Measurements from ENCODE around the gene PLCB3.

PLCB3 gene

GRCh38 chr11:64268025-64268892, 16.9 kb downstream of the PLCB3 start:
- no peak for DNase-seq

GRCh38 chr11:64268893-64269539, 17.7 kb downstream of the PLCB3 start:
- DNase-seq = no peak

GRCh38 chr11:64269540-64270220, 18.4 kb downstream of the PLCB3 start:
- peak; percentile 99 for DNase-seq

GRCh38 chr11:64275031-64275800, 23.9 kb downstream of the PLCB3 start:
- no peak for DNase-seq

- DNase-seq = no peak
These were observed 24.5 kb downstream of the PLCB3 start for GRCh38 chr11:64275841-64276240.

- no peak for DNase-seq
These were observed 25.5 kb downstream of the PLCB3 start for GRCh38 chr11:64276653-64277431.

GRCh38 chr11:64278576-64279190, 27.4 kb downstream of the PLCB3 start:
- DNase-seq = no peak

GRCh38 chr11:64281957-64282770, 30.8 kb downstream of the PLCB3 start:
- DNase-seq = no peak

GRCh38 chr11:64283092-64283491, 31.8 kb downstream of the PLCB3 start:
- DNase-seq = no peak

- peak; percentile 97 for DNase-seq
These were observed 33.0 kb downstream of the PLCB3 start, which contains the start of gene BAD for GRCh38 chr11:64284048-64284961. Gene BAD, minus strand, starts transcription at chr11:64284665. Its CDS starts 297 bp downstream, at chr11:64284368.

GRCh38 chr11:64284962-64285884, 33.9 kb downstream of the PLCB3 start, which contains the start of gene GPR137:
Gene GPR137, plus strand, starts transcription at chr11:64285848. Its CDS starts 677 bp downstream, at chr11:64286525.
- peak; percentile 98 for DNase-seq

- DNase-seq = no peak
These were observed 34.8 kb downstream of the PLCB3 start for GRCh38 chr11:64285885-64286800.

- no peak for DNase-seq
These were observed 35.5 kb downstream of the PLCB3 start for GRCh38 chr11:64286801-64287159.

GRCh38 chr11:64287676-64288352, 36.5 kb downstream of the PLCB3 start:
- DNase-seq = no peak

- no peak for DNase-seq
These were observed 37.0 kb downstream of the PLCB3 start for GRCh38 chr11:64288353-64288750.

- DNase-seq = no peak
These were observed 37.8 kb downstream of the PLCB3 start for GRCh38 chr11:64289002-64289564.

All from retina (tissue), 1 donor.